Omental fat pad (tissue), 4 donors: ENCODE data around the gene FOXB1. TPM values are rescaled to one million over a fixed set of nuclear protein-coding genes. Genes with fewer than 3 reads are reported as not detected.

Experiments used
- ATAC-seq: fragments of 150-250 bp; one replicate; pipeline ENCODE4 v1.9.1; 2016; ENCODE audit warnings: mild to moderate bottlenecking, moderate library complexity; ENCODE audit not compliant: low FRiP score
- DNase-seq: peaks from one replicate; pipeline ENCODE4 v3.0.0-alpha.2; 2019; ENCODE audit warnings: low spot score
- total RNA-seq, 4 donors: library from RNA; depleted of rRNA; stranded (reverse); fragments of >200 nt; gene quantifications; one replicate each; pipeline ENCODE4 v1.1.0, GENCODE V29; 2016
- TF ChIP-seq, protein P1 (sequence below), 3 donors: fragments of 450-650 bp; IDR thresholded peaks; one replicate each; pipeline ENCODE4 v1.5.1; 2016 to 2017; ENCODE audit warnings: antibody characterized with exemption in 3 of 3, mild to moderate bottlenecking in 3 of 3, moderate library complexity in 2 of 3

FOXB1 gene
- total RNA-seq, 4 donors from 2014 or later, result not detected

DNA sequence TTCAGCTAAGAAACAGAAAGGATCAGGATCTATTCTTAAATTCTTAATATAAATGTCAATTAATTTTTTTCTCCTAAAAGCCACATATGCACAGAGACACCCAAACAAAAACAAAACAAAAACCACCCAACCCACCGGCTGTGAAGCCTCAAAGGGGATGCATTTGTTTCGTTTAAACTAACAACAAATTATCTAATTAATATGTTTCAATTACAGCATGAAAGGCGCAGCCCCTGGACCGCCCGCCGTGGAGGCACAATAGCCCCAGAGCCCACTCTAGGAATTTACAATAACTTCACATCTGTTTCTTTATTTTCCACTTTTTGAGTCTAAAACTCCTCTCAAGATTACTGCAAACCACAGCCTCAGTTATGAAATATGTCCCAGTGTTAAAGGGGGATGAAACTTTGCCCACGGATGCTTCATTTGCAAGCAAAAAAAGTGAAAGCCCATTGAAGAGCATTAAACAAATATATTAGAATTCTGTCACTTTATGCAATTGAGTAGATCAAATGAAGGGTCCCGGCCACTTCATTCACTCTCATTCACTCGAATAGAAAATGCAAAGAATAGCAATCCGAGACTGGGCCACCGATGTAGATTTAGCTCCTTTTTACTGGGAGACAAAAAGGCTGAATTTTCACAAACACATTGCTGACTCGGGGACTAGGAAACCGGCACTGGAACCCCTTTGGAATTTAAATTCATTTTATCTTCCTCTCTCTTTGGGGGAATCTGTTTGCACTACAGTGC is 6.0 kb downstream of the FOXB1 start:
- DNase-seq, result no peak
- ATAC-seq, result no peak
- TF ChIP-seq, protein P1, sequence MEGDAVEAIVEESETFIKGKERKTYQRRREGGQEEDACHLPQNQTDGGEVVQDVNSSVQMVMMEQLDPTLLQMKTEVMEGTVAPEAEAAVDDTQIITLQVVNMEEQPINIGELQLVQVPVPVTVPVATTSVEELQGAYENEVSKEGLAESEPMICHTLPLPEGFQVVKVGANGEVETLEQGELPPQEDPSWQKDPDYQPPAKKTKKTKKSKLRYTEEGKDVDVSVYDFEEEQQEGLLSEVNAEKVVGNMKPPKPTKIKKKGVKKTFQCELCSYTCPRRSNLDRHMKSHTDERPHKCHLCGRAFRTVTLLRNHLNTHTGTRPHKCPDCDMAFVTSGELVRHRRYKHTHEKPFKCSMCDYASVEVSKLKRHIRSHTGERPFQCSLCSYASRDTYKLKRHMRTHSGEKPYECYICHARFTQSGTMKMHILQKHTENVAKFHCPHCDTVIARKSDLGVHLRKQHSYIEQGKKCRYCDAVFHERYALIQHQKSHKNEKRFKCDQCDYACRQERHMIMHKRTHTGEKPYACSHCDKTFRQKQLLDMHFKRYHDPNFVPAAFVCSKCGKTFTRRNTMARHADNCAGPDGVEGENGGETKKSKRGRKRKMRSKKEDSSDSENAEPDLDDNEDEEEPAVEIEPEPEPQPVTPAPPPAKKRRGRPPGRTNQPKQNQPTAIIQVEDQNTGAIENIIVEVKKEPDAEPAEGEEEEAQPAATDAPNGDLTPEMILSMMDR (IDR thresholded peaks at IDR 0.05), result no peak

- DNase-seq (no peak), ATAC-seq (no peak)
- TF ChIP-seq, protein P1 (IDR thresholded peaks at IDR 0.05), result no peak
Observed at GRCh38 chr15:60010858-60011257, 6.7 kb downstream of the FOXB1 start.

- TF ChIP-seq, protein P1 (IDR thresholded peaks at IDR 0.05), result no peak
- no peak for DNase-seq
Observed at GRCh38 chr15:60012695-60013094, 8.6 kb downstream of the FOXB1 start.

DNA sequence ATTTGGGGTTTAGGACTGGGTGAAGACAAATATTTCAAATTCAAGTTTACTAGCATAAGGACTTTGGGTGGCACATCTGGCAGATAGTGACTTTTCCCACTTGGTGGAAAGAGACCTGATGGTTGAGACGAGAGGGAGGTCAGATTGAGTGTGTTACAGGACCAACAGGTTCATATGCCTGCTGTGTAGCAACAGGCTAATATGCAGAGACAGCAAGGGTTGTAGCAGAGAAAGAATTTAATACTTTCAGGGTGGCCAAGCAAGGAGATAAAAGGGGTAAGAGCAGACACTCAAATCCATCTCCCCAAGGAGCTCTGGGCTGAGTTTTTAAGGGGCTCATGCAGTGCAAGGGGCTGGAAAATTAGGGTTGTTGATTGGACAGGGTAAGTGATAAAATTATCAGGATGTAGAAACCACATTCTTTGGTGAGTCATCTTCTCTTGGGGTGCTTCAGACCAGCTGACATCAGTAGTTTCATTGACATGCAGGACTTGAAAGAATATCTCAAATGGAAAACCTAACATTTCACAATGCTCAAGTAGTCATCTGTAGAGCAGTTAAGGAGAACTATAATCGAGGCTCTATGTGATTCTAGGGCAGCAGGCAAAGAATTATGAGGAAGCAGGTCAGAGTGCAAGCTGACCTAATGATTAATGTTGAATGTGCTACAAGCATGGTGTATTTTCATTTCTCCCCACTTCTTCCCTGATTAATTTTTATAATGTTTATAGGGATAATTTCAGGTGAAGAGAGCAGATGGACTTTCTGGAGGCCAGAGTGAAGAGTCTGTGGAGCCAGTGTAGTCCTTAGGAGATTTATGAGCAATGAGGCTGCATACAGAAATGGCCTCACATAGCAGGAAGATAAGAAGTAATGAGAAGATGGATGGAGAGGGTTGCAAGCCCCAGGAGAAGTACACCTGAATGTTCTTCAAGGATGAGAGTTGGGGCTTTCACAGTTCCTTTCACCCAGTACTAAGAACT is 13.7 kb downstream of the FOXB1 start:
- no peak for DNase-seq
- TF ChIP-seq, protein P1 (IDR thresholded peaks at IDR 0.05), result no peak
- no peak for ATAC-seq

More at GRCh38 chr15:60012695-60013094, 8.6 kb downstream of the FOXB1 start:
- no peak for ATAC-seq

DNA sequence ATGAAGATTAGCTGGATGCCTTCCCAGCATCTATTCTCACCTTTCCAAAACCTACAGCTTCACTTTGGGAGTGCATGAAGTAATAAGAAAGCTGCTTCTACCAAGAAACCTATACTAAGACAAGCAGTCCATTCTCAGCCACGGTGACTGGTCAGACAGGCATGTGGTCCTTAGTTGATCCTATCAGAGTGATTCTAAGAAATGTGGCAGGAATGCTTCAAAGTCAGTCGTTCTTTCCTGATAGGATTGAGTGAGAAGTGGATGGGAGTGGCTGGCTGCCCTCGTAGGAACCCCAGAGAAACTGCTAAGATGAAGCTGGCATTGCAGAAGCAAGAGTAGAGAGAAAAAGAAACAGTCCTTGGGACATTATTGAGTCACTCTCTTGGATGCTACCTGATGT is 16.6 kb downstream of the FOXB1 start:
- ATAC-seq (no peak), DNase-seq (no peak)
- TF ChIP-seq, protein P1 (IDR thresholded peaks at IDR 0.05), result no peak

DNA sequence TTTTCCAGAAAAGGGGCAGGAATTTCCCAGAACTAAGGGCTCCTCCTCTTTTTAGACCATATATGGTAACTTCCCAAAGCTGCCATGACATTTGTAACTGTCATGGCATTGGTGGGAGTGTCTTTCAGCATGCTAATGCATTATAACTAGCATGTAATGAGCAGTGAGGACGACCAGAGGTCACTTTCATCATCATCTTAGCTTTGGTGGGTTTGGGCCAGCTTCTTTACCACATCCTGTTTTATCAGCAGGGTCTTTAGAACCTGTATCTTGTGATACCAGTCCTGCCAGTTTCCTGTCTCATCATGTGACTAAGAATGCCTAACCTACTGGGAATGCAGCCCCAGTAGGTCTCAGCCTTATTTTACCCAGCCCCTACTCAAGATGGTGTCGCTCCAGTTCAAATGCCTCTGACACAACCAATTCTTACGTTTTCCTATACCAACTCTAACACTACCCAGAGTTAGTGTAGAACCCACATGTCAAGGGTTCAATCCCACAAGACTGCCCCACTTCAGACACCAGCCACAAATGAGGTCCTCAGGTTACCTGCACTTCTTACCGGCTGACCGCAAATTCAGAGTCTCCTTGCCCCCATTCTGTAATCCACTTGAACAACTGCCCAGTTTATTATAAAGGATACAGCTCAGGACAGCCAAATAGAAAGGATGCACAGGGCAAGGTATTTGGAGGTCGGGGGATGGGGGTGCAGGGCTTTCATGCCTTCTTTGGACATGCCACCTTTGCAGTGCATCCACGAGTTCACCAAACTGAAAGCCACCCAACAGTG is 17.7 kb downstream of the FOXB1 start:
- TF ChIP-seq, protein P1 (IDR thresholded peaks at IDR 0.05), result no peak
- DNase-seq (no peak), ATAC-seq (no peak)
